GM19452 (cell line): ENCODE results near the gene PKD2L1.

ENCODE experiments used
- ATAC-seq: cut with Tn5 transposase; IDR thresholded peaks from one replicate; pipeline ENCODE4 v1.9.1; 2021; ENCODE audit not compliant: unreplicated experiment

The PKD2L1 gene

DNA sequence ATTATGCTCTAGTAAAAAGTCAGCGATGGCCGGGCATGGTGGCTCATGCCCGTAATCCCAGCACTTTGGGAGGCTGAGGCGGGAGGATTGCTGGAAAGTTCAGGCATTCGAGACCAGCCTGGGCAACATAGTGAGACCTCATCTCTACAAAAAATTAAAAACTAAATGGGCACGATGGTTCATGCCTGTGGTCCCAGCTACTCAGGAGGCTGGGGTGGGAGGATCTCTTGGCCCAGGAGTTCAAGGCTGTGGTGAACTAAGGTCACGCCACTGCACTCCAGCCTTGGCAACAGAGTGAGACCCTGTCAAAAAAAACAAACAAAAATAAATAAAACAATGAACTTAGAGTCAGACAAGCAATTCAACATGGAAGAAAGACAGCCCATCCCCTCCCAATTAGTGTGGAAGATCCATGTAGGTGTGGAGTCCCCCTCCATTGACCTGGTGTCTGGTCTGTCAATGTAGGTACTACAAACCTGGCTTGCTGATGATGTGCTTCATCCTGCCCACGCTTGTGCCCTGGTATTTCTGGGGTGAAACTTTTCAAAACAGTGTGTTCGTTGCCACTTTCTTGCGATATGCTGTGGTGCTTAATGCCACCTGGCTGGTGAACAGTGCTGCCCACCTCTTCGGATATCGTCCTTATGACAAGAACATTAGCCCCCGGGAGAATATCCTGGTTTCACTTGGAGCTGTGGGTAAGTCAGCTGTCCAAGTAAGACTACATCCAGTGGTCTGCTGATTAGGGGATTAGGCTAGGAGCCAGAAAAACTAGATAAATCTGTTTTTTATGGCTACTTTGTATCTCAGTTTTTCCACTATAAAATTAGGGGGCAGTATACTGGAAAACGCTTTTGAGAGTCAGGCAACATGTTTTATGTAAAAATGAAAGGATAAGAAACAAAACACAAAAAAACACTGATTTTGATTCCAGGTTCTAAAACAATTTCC, 26.3 kb upstream of the PKD2L1 start:
- ATAC-seq, result no peak

DNA sequence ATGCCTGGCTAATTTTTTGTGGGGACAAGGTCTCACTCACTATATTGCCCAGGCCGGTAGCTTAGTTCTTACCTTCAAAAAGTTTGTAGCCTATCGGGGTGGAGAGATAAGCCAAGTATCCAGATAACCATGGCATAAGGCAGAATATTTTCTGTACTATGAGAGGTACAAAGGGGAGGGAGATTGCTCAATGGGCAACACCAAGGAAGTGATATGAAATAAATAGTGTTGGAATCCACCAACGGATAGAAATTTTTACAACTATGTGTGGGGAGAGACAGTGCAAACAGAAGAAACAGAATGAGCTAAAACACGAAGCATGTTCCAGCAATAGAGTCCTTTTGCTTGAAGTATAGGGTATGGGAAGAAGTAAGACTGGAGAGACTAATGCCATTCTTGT, 25.1 kb upstream of the PKD2L1 start:
- no peak for ATAC-seq

DNA sequence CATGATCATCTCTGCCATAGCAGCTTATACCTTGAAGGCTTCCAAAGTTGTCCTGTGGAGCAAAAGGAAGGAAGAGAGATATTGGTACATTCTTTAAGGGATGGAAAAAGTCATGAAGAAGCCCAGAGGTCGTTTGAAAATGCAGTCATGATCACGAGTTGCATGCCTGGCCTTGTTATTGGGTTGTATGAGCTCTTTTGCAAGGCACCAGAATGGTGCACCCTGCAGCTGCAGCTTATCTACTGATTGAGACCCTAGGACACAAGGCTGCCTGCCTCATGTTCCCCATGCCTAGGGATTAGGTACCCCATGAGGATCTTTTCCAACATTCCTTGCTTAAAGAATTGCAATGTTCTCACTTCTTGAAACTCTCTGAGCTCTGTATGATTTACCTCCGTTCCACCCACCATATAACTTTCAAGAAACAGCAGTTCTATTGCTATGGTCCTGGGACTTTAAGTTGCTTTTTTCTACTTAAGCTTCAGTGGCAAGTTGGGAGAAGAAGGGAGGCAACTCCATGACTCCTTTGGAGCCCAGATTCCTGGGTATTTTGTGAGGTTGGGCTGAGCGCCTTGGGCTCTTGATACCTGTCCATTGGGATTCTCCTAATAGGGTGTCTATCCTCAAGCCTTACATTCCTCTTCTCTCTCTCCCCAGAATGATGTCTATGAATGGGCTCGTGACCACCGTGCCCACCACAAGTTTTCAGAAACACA, 23.9 kb upstream of the PKD2L1 start:
- ATAC-seq, result no peak

DNA sequence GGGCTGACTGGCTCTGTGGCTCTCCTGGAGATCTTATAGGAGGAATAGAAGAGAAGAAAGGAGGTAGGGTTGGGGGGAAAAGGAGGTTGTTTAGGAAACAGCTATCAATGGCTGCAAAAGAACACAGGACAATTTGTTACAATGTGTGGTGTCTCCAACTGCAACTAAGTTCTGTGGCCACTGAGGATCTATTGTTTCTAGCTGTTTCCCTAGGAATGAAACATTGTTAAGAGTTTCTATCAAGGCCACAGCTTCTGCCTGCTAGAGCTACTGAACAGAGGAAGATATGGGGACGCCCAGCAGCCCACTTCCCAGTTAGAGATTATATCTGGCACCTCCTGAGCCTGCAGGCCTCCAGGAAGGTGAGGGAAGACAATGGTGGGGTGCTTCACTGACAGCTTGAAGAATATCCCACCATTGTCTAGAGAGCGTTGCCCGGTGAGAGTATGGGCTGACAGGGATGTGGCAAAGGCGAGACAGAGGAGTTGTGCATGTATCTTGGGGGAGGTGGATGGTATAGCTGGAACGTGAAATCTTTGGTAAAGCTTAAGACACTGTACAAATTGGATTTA, 21.0 kb upstream of the PKD2L1 start:
- no peak for ATAC-seq

DNA sequence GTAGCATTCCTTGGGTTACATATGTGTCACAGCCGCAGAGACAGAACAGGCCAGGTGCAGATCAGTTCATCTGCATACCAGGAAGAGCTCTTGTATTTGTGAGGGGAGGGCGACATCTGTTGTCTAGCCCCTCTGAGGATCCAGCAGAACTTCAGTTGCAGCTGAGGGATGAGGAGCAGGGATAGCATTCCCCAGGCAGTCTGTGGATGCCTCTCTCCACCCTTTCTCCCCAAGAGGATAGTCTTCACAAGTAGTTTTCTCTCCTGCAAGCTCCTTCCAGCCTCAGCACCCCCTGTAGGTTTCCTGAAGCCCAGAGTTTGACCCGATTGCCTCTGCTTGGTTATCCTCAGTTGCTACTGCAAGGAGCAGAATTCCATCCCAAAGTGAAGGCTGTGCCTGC, 19.6 kb upstream of the PKD2L1 start:
- ATAC-seq, result no peak

DNA sequence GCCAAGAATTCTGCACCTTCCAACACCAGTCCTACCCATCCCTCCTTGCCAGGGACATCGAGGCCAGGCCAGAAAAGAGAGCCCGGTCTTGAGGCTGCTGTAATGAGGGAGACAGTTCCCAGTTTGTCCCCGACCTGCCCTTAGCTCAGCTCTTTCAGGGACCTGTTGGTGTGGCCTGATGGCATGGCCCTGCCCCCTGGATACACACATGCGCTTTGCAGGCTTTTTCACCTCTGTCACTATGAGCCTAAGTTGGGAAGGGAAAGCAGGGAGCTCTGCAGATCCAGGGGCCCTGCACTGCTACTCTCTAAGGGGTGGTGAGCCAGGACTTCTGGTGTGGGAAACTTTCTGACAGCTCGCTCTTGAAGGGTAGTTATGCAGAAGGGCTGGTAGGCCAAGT, 19.1 kb upstream of the PKD2L1 start:
- ATAC-seq, result no peak

DNA sequence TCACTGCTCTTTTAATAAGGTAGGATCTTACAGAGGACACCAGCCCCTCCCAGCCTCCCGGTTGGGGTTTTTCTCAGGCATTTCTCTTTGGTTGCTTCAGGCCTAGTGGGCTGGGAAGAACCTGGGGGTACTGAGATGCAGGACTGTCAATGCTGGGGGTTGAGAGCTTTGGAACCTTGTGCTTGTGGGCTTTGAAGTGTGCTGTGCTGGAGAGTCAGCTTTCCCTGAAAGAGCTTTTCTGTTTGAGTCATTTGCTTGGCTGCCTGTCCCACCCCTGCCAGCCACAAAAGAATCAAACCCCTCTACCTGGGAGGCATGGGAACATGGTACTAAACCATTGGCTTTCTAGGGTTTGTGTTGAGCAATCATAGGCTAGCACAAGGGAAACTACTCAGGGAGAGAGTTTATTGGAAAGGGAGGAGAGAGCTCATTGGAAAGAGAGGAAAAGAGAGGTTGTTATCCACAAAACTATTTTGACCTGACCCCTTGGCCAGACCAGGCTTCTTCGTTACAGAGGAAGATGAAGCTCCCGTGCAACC, 18.4 kb upstream of the PKD2L1 start:
- no peak for ATAC-seq

DNA sequence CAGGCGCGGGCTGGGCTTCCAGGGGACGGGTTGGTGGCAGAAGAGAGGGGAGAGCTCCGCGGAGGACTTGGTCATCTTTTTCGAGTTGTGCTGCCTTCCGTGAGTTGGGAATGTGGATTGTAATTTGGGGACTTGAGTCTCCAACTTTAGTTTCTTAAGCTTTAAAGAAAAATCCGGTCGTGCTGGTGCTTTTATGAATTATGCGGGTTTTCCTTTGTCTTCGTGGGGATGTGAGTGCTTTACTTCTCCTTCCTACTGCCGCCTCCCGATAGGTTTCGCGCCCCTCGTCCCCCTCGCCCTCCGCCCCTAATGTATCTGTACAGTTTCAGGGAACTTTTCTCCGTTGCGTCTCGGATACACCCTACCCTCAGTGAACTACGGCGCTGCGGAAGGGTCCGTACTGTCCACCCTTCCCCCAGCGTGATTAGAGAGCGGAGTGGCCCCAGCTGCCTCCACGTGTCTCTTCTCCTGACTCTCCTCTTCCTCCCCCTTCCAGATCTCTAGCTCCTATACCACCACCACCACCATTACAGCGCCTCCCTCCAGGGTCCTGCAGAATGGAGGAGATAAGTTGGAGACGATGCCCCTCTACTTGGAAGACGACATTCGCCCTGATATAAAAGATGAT, 17.7 kb upstream of the PKD2L1 start:
- no peak for ATAC-seq

DNA sequence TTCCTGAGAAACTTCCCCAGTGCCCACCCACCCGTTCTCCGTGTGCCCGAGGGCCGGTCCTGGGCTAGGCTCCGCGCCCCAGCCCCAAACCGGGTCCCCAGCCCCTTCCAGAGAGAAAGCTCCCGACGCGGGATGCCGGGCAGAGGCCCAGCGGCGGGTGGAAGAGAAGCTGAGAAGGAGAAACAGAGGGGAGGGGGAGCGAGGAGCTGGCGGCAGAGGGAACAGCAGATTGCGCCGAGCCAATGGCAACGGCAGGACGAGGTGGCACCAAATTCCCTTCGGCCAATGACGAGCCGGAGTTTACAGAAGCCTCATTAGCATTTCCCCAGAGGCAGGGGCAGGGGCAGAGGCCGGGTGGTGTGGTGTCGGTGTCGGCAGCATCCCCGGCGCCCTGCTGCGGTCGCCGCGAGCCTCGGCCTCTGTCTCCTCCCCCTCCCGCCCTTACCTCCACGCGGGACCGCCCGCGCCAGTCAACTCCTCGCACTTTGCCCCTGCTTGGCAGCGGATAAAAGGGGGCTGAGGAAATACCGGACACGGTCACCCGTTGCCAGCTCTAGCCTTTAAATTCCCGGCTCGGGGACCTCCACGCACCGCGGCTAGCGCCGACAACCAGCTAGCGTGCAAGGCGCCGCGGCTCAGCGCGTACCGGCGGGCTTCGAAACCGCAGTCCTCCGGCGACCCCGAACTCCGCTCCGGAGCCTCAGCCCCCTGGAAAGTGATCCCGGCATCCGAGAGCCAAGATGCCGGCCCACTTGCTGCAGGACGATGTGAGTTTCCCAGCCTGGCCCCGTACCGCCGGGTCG, 16.9 kb upstream of the PKD2L1 start, which contains the start of gene SCD:
TSS of gene SCD (plus strand) at position 469 of the 803 bp plus-strand sequence. CDS start at position 741, 272 bp downstream.
- ATAC-seq, result peak; percentile 86

DNA sequence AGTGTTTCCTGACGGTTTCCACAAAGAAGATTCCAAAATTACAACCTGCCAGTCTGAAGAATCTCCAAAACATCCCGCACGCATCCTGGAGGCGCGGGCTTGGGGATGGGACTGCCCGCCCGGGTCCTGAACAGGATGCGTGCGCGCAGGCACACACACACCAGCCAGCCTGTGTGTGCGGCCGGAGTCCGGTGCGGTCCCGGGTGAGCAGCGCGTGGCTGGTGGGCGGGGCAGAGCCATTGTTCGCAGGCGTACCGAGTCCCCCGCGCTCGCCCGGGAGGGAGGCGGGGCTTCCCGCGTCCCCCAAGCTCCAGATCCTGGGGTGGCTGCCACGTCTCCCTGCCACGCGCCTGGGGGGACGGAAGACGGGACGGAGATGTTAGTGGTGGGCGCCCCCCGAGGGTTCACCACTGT, 16.3 kb upstream of the PKD2L1 start:
- ATAC-seq, result peak; percentile 55

DNA sequence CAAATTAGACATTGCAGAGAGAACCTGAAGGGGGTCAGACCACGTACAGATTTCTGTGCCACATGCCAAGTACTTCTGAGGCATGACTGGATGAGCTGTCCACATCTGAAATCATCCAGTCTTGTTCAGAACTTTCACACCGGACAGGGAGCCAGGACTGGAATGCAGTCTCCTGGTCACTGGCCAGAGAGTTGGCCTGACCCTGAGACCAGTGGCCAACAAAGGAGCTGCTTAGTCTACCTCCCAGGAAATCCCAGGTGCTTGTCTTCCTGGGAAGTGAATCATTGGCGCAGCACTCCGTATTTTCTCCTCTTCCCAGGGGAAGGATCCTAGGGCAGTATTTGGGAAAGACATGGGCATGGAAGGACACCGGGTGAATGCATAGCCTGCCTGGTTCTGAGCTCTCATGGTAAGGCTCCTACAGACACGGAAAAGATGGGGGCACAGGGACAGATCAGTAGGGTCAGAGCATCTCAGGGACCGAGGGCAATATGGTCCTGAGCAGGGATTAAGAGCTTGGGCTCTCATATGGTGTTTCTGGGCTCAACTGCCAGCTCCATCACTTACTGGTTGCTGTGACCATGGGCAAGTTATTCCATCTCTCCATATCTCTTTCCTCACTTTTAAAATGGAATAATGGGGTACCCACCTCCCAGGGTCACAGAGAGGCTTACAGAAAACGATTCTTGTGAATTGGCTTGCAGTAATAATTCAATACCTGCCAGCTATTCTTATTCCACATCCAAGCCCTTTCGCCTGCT, 15.7 kb upstream of the PKD2L1 start:
- ATAC-seq, result peak; percentile 1

DNA sequence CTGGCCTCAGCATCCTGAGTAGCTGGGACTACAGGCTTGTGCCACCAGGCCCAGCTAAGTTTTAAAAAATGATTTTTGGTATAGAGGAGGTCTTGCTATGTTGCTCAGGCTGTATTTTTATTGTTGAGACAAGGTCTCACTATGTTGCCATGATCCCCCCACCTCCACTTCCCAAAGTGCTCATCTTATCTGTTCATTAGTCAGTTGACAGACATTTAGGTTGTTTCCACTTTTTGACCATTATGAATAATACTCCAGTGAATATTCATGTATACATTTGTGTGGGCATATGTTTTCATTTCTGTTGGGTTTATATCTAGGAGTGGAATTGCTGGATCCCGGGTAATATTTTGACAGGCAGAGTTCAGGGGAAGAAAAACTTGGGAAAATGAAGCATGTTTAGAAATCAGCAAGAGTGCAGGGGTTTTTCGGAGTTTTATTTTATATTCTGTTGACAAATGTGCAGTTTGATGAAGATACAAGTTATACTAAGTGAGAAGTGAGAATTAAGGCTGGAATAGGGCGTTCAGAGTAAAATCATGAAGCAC, 14.3 kb upstream of the PKD2L1 start:
- no peak for ATAC-seq

DNA sequence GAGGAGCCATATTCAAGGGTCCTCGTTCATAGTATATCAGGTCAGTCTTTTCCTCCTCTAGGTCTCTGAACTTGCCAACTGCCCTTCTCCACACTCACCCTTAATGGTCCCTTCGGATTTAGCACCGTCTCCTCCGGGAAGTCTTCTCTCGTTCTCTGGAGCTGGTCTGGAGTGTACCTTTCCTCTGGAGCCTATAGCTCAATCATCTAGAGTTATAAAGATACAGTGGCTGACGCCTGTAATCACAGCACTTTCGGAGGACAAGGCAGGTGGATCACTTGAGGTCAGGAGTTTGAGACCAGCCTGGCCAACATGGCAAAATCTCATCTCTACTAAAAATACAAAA, 12.6 kb upstream of the PKD2L1 start:
- ATAC-seq, result no peak

DNA sequence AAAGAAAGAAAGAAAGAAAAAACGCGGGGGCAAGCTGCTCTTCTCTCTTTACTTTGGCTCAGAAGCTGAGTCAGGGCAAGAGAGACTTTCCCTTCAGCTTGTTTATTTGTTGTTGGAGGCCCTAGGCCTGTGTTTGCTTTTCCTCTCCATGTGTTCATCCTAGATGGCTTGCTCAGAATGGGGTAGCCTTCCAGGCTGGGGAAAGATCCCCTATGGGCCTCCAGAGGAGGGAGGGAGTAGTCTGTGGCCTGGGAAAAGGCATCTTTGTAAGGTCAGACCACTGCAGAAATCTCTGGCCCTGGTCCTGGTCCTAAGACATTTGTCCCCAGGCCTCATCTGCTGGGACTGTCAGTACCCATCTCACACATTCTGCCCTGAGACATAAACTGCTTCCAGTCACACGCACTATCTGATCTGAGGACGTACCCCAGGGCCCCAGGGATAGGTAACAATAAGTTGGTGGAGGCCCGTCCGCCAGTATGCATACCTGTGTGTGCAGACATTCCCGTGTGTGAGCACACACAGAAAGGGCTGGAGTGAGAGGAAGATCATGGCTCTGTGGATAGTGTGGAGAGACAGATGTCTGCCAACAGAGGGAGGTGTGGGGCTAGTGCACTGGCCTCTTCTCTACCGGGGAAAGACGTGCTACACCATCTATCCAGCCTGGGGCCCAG, 12.1 kb upstream of the PKD2L1 start:
- no peak for ATAC-seq

DNA sequence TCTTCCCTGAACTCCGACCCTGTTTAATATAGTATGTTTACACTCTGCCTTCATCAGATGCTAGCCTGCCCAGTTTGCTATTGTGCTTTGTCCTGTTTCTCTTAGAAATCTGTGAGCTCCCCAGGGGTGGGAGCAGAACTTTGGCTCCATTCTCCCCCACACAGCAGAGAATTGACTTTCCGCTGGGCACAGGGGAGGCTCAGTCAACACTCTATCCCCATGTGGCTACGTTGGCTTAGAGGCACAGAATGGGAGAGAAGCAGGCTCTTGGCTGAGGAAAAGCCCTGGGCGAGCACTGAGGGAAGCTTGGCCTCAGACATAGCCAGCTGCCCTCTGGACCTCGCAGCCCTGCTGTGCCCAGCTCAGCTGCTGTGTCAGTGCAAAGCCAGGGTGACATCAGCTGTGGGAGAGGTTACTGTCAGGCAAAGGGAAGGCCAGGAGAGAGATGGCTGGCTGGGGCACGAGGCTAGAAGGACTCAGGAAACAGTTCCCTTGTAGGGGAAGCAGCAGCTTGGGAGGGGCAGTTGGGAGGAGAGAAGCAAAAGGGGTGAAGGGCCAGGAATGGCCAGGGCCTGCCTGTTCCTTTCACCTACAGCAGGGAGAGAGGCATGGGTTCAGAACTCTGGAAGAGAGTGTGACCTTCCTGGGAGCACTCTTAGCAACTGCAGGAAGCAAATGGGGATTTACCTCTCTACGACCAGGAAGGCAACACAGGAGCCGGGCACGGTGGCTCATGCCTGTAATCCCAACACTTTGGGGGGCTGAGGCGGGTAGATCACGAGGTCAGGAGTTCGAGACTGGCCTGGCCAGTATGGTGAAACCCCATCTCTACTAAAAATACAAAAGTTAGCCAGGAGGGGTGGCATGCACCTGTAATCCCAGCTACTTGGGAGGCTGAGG, 11.2 kb upstream of the PKD2L1 start:
- ATAC-seq, result no peak

DNA sequence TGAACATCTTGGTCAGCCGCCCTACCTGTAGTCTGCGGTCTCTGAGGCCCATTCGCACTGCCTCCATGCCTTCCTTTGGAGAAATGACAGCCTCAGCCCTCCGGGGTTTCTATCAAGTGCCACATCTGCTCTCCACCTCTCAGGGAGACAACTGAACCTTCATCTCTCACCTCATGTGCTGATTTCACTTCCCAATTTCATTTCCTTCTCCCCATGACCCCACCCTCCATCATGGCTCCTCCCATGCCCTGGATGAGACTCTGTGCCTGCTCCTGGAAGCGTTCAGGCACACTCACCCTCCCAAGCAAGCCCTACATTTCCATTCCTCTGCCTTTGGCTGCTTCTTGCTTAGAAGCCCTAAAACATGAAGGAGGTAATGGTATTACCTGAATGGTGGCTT, 9.2 kb upstream of the PKD2L1 start:
- no peak for ATAC-seq

DNA sequence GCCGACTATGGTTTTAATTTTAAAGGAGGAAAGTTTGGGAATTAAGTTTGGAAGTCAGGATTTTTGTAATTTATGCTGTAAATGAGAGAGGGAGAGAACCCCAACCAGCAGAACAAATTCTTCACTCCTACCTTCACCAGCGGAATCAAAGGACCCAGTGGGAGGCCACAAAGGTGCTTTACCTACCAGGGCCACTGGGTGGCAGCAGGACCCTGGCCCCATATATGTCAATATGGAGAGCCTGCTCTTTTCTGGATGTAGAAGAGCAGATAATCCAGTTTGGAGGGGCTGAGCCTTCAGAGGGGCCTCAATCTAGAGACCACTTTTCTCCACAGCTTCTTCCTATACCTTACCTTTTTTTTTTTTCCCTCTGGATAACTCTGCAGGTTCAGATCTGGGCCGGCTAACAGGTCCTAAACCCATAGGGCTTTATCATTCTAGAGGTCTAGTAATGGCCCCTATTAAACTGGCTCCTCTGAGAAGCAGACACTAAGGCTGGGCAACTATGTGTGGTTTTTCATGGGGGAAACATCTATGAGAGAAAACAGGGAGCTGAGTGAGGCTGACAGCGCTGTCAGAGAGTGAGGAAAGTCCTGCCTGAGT, 8.5 kb upstream of the PKD2L1 start:
- no peak for ATAC-seq
